Ammon's horn (tissue), 1 donor: ENCODE measurements around the gene RITA1.
"Not testable (repeated sequence)": the region's sequence is repeated elsewhere in the genome, so short reads cannot be mapped to it uniquely, and the experiment has no call there.

ENCODE experiments used
- DNase-seq: peaks from one replicate; pipeline ENCODE4 v3.0.0-alpha.2; 2016; ENCODE audit warnings: low spot score

Gene RITA1

GRCh38 chr12:113185180-113186032 is at the start of gene RITA1, which contains the start of gene DDX54:
Gene RITA1, plus strand, starts transcription at chr12:113185721. Its CDS starts 1,026 bp downstream, at chr12:113186747.
Gene DDX54, minus strand, starts transcription at chr12:113185478. Its CDS starts 27 bp downstream, at chr12:113185451.
- DNase-seq = peak; percentile 79

- peak; percentile 70 for DNase-seq
These were observed 49.2 kb upstream of the RITA1 start for GRCh38 chr12:113136128-113136989.

GRCh38 chr12:113136990-113137511 is 48.5 kb upstream of the RITA1 start:
- no peak for DNase-seq

- DNase-seq = no peak
These were observed 47.4 kb upstream of the RITA1 start for GRCh38 chr12:113137861-113138783.

GRCh38 chr12:113138826-113139225 is 46.7 kb upstream of the RITA1 start:
- DNase-seq = no peak

- no peak for DNase-seq
These were observed 44.8 kb upstream of the RITA1 start for GRCh38 chr12:113140706-113141105.

GRCh38 chr12:113141716-113142115 is 43.8 kb upstream of the RITA1 start:
- not testable (repeated sequence) for DNase-seq

- DNase-seq = peak; percentile 96
These were observed 43.2 kb upstream of the RITA1 start for GRCh38 chr12:113142173-113142885.

GRCh38 chr12:113142886-113143332 is 42.6 kb upstream of the RITA1 start:
- no peak for DNase-seq

GRCh38 chr12:113143959-113144358 is 41.6 kb upstream of the RITA1 start:
- DNase-seq = no peak

GRCh38 chr12:113144806-113145205 is 40.7 kb upstream of the RITA1 start:
- DNase-seq = no peak

GRCh38 chr12:113145720-113146551 is 39.6 kb upstream of the RITA1 start:
- DNase-seq = no peak

- DNase-seq = no peak
These were observed 38.5 kb upstream of the RITA1 start for GRCh38 chr12:113146999-113147398.

- DNase-seq = peak; percentile 88
These were observed 36.0 kb upstream of the RITA1 start, which contains the start of gene CFAP73 for GRCh38 chr12:113149361-113150150. Gene CFAP73, plus strand, starts transcription at chr12:113149724. Its CDS starts 134 bp downstream, at chr12:113149858.

GRCh38 chr12:113151655-113152054 is 33.9 kb upstream of the RITA1 start:
- no peak for DNase-seq

GRCh38 chr12:113152196-113152834 is 33.2 kb upstream of the RITA1 start:
- no peak for DNase-seq

- peak; percentile 86 for DNase-seq
These were observed 32.4 kb upstream of the RITA1 start for GRCh38 chr12:113152835-113153814.
